Erythroblast (primary cell): ENCODE results near the gene TBC1D19.

Source experiments
- DNase-seq, 2 experiments: peaks; one replicate each; lab custom pipeline; 2025; lab: John Stamatoyannopoulos, UW
- GATA1 ChIP-seq: IDR thresholded peaks from 2 replicates; pipeline ENCODE4 v1.6.1; 2011; ENCODE audit warnings: low read depth, mild to moderate bottlenecking, control low read depth, low read length, moderate library complexity
- POLR2A ChIP-seq: IDR thresholded peaks from 2 replicates; pipeline ENCODE4 v1.6.1; 2011; ENCODE audit warnings: mild to moderate bottlenecking, low read length

The TBC1D19 gene

DNA sequence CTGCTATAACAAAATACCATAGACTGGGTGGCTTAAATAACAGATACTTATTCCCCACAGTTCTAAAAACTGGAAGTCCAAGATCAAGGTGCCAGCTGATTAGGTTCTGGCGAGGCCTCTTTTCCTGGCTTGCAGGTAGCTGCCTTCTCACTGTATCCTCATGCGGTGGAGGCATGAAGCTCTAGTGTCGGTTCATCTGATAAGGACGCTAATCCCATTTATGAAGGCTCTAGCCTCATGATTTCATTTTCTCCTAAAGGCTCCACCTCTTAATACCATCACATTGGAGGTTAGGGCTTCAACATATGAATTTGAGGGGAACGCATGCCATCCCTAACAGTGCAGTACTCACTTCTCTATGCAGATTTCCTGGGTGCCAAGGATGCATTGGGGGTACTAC is 218.9 kb downstream of the TBC1D19 start:
- no peak for DNase-seq
- TF ChIP-seq POLR2A (no peak), GATA1 (no peak)

DNA sequence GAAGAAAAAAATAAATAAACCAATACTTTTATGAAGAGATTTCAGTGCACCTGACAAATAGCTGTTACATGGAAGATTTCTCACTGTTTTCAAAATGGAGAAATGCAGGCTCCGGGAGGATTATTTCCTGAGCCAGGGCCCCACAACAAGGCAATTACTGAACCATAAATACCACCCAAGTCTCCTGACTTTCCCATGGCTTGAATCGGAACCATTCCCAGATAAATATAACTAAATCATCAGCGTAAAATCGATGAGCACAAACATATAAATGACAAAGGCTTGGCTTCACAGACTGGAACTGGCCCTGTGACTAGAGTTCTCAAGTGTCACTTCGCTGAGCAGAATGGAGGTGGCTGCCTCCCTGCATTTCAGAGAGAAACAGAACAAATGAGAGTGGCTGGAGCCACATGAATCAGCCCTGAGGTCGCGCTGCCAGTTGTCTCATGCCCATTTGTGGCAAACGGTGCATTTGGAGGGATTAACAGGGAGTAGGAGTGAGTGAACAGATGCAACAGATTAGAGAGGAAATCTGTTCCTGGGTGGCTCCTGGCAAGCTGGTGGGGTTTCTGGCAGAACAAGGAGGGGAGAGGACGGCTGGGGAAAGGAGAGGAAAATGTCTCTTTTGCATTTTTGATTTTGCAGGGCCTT is 219.5 kb downstream of the TBC1D19 start:
- no peak for TF ChIP-seq POLR2A
- no peak for TF ChIP-seq GATA1
- no peak for DNase-seq

DNA sequence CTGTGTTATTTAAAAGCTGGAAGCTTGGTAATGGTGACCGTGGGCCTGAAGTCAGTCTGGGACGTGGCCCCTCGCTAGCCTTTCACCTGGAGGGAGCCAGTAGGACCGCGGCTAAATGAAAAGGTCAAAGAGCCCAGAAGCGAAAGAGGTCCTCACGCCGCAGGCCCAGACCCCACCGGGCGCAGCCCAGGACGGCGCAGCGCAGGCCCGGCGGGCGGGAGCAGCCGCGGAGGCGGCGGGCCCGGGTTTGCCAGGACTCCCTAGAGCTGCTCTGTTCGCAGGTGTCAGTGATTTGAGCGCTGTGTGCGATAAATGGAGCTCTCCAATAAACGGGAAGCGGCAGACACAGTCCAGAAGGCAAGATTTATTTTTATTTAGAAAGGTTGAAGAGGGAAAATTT is 220.6 kb downstream of the TBC1D19 start:
- no peak for TF ChIP-seq POLR2A
- TF ChIP-seq GATA1 = no peak

DNA sequence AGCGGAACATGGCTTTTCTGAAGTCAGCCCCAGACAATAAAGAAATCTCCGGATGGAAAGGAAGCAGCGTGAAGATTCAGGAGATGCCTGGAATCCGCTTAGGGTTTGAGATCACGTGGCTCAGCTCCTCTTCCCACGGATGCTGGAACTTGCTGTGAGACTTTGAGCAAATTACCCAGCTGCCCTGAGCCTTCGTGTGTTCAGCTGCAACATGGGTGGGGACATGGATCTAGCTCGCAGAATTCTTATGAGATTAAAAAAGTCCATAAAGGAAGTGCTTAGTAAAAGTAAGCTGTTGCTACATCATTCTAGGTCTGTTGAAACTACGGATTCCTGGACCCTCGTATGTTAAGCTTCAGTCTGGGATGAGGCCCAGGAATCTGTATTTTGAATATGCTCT is 221.0 kb downstream of the TBC1D19 start:
- no peak for DNase-seq
- TF ChIP-seq POLR2A (no peak), GATA1 (no peak)

More for the DNA sequence above, 220.6 kb downstream of the TBC1D19 start:
- no peak for DNase-seq
